Stimulated activated CD4-positive, alpha-beta T cell treated with anti-CD3 and anti-CD28 coated beads, Interleukin-1b, Interleukin-23, amount 100 ng/mL, for 1 hour (primary cell): ENCODE measurements around the gene USP15.

Experiments used
- DNase-seq, 2 donors: peaks; one replicate each; pipeline ENCODE4 v3.0.0-alpha.2; 2020; ENCODE audit warnings: low read depth in 2 of 2

The USP15 gene

GRCh38 chr12:62370189-62370588 lies 110.0 kb downstream of the USP15 start:
- DNase-seq: no peak

GRCh38 chr12:62371661-62372060 lies 111.5 kb downstream of the USP15 start:
- DNase-seq: no peak

- no peak for DNase-seq
These were observed 111.9 kb downstream of the USP15 start for GRCh38 chr12:62372134-62372533.

- DNase-seq: no peak
These were observed 112.6 kb downstream of the USP15 start for GRCh38 chr12:62372825-62373224.

GRCh38 chr12:62375603-62376002 lies 115.4 kb downstream of the USP15 start:
- no peak for DNase-seq

- DNase-seq: no peak
These were observed 119.0 kb downstream of the USP15 start for GRCh38 chr12:62379026-62379722.

- no peak for DNase-seq
These were observed 119.5 kb downstream of the USP15 start for GRCh38 chr12:62379723-62380045.

- no peak for DNase-seq
These were observed 122.3 kb downstream of the USP15 start for GRCh38 chr12:62382526-62382925.

GRCh38 chr12:62396750-62397149 lies 136.5 kb downstream of the USP15 start:
- DNase-seq: no peak

GRCh38 chr12:62400135-62400534 lies 139.9 kb downstream of the USP15 start:
- DNase-seq: no peak

- no peak for DNase-seq
These were observed 141.4 kb downstream of the USP15 start for GRCh38 chr12:62401631-62402030.

- no peak for DNase-seq
These were observed 142.8 kb downstream of the USP15 start for GRCh38 chr12:62403031-62403430.

- DNase-seq: no peak
These were observed 147.4 kb downstream of the USP15 start for GRCh38 chr12:62407587-62407986.

GRCh38 chr12:62409068-62409467 lies 148.9 kb downstream of the USP15 start:
- DNase-seq: no peak

GRCh38 chr12:62414180-62414579 lies 154.0 kb downstream of the USP15 start:
- no peak for DNase-seq

GRCh38 chr12:62426089-62426488 lies 165.9 kb downstream of the USP15 start:
- no peak for DNase-seq

- DNase-seq: no peak
These were observed 169.3 kb downstream of the USP15 start for GRCh38 chr12:62429457-62429856.

GRCh38 chr12:62434494-62435302 lies 174.5 kb downstream of the USP15 start:
- DNase-seq: no peak

- DNase-seq: no peak
These were observed 175.3 kb downstream of the USP15 start for GRCh38 chr12:62435303-62436163.

- no peak for DNase-seq
These were observed 175.9 kb downstream of the USP15 start for GRCh38 chr12:62436164-62436503.

GRCh38 chr12:62438098-62438692 lies 178.0 kb downstream of the USP15 start:
- DNase-seq: no peak

- DNase-seq: no peak
These were observed 186.7 kb downstream of the USP15 start for GRCh38 chr12:62446754-62447452.
